NCI-H187 (cell line): ENCODE results near the gene XPR1.
"Not testable (repeated sequence)": the region's sequence is repeated elsewhere in the genome, so short reads cannot be mapped to it uniquely, and the experiment has no call there.

Experiments used
- DNase-seq, 2 experiments: peaks; one replicate each; lab custom pipeline; 2025; lab: John Stamatoyannopoulos, UW

Gene XPR1

GRCh38 chr1:180644526-180645192 is 12.8 kb downstream of the XPR1 start:
- DNase-seq, result no peak

- DNase-seq, result not testable (repeated sequence)
Observed at GRCh38 chr1:180645261-180645660, 13.4 kb downstream of the XPR1 start.

GRCh38 chr1:180646093-180646492 is 14.3 kb downstream of the XPR1 start:
- DNase-seq, result no peak

DNA sequence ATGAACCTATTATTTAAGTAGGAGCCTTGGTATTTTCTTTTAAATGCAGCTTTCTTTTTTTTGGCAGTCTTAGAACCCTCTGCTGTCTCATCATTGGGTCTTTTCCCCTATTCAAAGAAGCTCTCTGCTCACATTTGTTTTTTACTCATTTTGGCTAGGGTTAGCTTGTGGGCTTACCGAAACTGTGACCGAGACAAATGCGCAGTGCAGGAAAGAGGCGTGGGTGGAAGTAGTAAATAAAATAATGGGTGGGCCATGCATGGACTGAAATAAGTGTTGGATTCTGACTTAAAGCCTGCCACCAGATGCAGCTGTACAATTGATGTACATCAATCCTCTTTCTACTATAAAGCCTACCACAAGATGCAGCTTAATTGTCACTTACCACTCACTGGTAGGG is 14.7 kb downstream of the XPR1 start:
- no peak for DNase-seq

DNA sequence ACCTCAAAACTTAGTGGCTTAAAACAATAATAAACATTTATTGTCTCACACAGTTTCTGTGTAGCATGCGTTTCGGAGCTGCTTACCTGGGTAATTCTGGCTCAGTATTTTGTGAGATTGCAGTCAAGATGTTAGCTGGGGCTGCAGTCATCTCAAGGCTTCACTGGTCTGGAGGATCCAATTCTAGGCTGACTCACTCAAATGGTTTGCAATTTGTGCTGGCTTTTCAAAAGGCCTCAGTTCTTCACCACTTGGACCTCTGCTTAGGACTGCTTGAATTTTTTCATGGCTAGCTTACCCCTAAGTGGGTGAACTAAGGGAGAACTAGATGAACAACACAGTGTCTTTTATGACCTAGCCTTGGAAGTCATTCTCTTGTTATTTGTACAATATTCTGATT is 21.0 kb downstream of the XPR1 start:
- DNase-seq, result no peak

- DNase-seq, result no peak
Observed at GRCh38 chr1:180662709-180663108, 30.9 kb downstream of the XPR1 start.

- no peak for DNase-seq
Observed at GRCh38 chr1:180670681-180671080, 38.9 kb downstream of the XPR1 start.

DNA sequence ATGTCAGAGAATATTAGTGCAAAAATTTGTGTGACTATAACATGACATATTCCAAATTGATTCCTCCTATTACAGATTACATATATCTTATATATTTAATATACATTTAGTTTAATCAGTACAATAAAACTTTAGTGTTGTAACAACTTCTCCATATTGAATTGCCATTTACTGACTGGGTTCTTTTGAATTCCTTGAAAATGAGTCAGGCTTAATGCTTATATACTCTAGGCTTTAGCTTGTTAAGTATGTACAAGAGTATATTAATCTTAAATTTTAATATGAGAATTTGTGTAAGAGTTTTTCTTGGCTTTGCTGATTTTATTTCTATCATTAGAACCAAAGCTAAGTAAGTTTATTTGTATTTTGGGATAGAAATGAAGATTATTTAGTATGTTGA is 40.3 kb downstream of the XPR1 start:
- no peak for DNase-seq

- no peak for DNase-seq
Observed at GRCh38 chr1:180672505-180672904, 40.7 kb downstream of the XPR1 start.

- DNase-seq, result no peak
Observed at GRCh38 chr1:180674603-180675530, 43.0 kb downstream of the XPR1 start.

DNA sequence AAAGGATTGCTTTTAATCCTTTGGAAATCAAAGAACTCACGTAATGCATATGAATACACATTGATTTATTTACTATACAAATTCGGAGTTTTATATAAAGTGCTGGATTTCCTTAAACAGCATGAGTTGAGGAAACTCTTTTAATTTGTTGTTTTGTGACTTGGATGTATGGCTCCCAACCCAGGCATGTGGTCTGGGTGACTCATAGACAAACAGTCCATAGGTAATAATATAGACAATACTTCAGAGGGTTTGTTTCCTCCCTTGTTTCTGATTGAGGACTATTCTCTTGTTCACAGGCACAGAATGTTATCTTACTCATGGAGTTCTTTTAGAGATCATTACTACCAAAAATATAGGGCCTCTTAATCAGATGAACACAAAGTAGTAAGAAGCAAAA is 43.8 kb downstream of the XPR1 start:
- DNase-seq, result no peak

DNA sequence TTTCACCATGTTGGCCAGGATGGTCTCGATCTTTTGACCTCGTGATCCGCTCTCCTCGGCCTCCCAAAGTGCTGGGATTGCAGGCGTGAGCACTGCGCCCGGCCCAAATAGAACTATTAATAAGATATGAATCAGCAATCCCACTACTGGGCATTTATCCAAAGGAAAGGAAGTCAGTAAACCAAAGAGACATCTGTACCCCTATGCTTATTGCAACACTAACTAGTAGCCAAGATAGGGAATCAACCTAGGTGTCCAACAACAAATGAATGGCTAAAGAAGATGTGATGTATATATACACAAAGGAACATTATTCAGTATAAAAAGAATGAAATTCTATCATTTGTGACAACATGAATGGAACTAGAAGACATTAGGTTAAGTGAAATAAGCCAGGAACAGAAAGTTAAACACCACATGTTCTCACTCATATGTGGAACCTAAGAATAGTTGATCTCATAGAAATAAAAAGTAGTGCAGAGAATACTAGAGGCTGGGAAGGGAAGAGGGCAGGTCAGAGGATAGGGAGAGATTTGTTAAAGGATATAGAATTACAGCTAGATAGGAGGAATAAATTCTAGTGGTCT is 48.8 kb downstream of the XPR1 start:
- DNase-seq, result no peak

- DNase-seq, result not testable (repeated sequence)
Observed at GRCh38 chr1:180683117-180683516, 51.3 kb downstream of the XPR1 start.

DNA sequence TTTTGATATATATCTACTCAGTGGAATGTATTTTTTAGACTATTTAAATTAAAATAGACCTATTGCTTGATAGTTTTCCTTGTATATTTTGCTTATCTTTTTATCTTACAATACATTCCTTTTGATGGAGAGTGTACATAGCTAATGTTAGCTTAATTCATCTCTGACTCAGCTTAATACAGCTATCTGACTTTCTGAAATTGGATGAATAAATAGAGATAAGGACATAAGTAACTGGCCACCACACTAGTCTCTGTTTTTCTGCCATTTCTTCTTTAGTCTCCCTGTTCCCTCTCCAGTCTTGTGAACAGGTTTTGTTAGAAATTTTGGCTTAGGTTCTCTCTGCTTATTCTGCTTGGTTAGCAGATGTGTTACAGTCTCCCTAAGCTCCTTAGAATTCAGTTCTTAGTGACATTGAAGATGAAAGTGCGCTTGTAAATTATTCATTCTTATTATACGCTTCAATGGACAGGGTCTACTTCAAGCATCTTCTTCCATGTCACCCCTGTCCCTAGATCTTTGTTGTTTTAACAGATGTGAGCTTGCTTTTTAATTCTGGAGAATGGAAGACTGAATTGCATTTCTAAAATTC is 59.6 kb downstream of the XPR1 start:
- no peak for DNase-seq

- DNase-seq, result no peak
Observed at GRCh38 chr1:180693564-180694244, 61.9 kb downstream of the XPR1 start.

DNA sequence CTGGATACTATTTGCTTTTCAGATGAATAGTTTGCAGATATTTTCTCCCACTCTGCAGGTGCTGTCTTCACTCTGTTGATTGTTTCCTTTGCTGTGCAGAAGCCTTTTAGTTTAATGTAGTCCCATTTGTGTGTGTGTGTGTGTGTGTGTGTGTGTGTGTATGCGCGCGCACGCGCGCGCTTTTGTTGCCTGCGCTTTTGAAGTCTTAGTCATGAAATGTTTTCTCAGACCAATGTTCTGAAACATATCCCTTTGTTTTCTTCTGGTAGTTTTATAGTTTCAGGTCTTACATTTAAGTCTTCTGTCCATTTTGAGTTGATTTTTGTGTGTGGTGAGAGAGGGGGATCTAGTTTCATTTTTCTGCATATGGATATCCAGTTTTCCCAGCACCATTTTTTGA is 63.5 kb downstream of the XPR1 start:
- no peak for DNase-seq

- DNase-seq, result no peak
Observed at GRCh38 chr1:180696361-180696760, 64.5 kb downstream of the XPR1 start.

GRCh38 chr1:180698580-180698979 is 66.8 kb downstream of the XPR1 start:
- no peak for DNase-seq

- DNase-seq, result not testable (repeated sequence)
Observed at GRCh38 chr1:180702376-180702775, 70.6 kb downstream of the XPR1 start.

GRCh38 chr1:180710746-180711145 is 78.9 kb downstream of the XPR1 start:
- DNase-seq, result not testable (repeated sequence)

- not testable (repeated sequence) for DNase-seq
Observed at GRCh38 chr1:180711260-180711659, 79.4 kb downstream of the XPR1 start.

DNA sequence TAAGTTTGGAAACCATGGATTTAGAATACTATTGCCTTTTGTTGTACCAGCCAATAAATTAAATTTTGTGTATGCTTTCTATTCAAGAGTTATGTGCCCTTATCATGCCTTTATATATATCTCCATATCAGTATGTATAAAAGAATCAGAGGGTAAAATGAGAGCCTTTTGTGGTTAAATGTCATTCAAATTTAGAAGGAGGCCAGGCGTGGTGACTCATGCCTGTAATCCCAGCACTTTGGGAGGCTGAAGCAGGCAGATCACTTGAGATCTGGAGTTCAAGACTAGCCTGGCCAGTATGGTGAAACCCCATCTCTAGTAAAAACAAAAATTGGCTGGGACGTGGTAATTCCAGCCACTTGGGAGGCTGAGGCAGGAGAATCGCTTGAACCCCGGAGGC is 88.9 kb downstream of the XPR1 start:
- no peak for DNase-seq
